H1 (cell line): ENCODE results near the gene NME8.

Experiments
- EP300 ChIP-seq, 2 experiments: IDR thresholded peaks; 1 replicate in 1 of 2; 2 replicates in 1 of 2; pipeline ENCODE4 v1.6.1; 2011 to 2012; ENCODE audit warnings: low read depth in 2 of 2, low read length in 2 of 2, mild to moderate bottlenecking in 2 of 2, borderline replicate concordance in 1 of 2, inconsistent platforms in 1 of 2, moderate library complexity in 1 of 2
- POLR2A ChIP-seq, 2 experiments: IDR thresholded peaks; 1 replicate in 1 of 2; 2 replicates in 1 of 2; pipeline ENCODE4 v1.6.1; 2011; ENCODE audit warnings: low read depth in 2 of 2, low read length in 2 of 2, mild to moderate bottlenecking in 2 of 2; ENCODE audit errors: control extremely low read depth in 1 of 2
- TF ChIP-seq, protein P1 (sequence below), 3 experiments: IDR thresholded peaks; 1 replicate in 2 of 3; 2 replicates in 1 of 3; pipeline versions ENCODE4 v1.5.1 to v1.6.1; 2011; ENCODE audit warnings: low read length in 3 of 3, mild to moderate bottlenecking in 3 of 3, inconsistent platforms in 2 of 3, low read depth in 1 of 3, moderate library complexity in 1 of 3; ENCODE audit not compliant: insufficient read depth in 1 of 3; ENCODE audit errors: control extremely low read depth in 1 of 3

DNA sequence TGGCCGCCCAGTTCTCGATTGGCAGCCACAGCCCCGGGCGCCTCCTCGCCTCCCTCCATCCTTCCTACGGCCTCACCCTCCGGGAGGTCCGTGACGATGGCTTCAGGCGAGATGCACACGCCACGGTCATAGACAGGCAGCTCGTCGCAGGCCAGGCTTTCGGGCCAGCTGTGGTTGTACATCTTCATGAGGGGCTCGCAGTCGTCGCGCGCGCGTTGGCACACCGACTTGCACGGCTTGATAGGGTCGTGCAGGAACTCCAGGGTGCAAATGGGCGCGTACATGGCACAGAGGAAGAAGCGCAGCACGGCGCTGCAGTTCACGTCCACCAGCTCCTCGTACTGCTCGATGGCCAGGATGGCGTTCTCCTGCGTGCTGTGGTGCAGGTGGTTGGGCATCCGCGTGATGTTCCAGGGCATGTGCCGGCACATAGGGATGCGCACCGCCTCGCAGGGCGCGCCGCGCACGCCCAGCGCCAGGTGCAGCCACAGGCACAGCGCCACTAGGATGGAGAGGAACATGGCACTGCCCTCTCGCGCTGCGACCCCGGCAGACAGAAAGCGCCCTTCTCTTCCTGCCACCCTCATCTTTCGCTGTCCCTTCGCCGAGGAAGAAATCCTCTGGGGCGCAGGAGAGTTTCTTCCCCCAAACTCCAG, 67.7 kb downstream of the NME8 start:
- no peak for TF ChIP-seq POLR2A (IDR thresholded peaks at IDR 0.05; ENCODE audit: control extremely low read depth in 1 of 2, low read depth in 2 of 2, low read length in 2 of 2)
- no peak for TF ChIP-seq EP300 (IDR thresholded peaks at IDR 0.05; ENCODE audit: borderline replicate concordance in 1 of 2, low read depth in 2 of 2, low read length in 2 of 2)
- TF ChIP-seq, protein P1, sequence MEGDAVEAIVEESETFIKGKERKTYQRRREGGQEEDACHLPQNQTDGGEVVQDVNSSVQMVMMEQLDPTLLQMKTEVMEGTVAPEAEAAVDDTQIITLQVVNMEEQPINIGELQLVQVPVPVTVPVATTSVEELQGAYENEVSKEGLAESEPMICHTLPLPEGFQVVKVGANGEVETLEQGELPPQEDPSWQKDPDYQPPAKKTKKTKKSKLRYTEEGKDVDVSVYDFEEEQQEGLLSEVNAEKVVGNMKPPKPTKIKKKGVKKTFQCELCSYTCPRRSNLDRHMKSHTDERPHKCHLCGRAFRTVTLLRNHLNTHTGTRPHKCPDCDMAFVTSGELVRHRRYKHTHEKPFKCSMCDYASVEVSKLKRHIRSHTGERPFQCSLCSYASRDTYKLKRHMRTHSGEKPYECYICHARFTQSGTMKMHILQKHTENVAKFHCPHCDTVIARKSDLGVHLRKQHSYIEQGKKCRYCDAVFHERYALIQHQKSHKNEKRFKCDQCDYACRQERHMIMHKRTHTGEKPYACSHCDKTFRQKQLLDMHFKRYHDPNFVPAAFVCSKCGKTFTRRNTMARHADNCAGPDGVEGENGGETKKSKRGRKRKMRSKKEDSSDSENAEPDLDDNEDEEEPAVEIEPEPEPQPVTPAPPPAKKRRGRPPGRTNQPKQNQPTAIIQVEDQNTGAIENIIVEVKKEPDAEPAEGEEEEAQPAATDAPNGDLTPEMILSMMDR (IDR thresholded peaks at IDR 0.05; ENCODE audit: control extremely low read depth in 1 of 3, insufficient read depth in 1 of 3, low read depth in 1 of 3, low read length in 3 of 3) = peak in 2 of 3 experiments; percentile 2 to 20; a peak in 1 of 4 replicates
